GM19324 (cell line): Measurements from ENCODE around the gene SLC4A8.

Experiments
- ATAC-seq: cut with Tn5 transposase; IDR thresholded peaks from one replicate; pipeline ENCODE4 v1.9.1; 2021; ENCODE audit warnings: mild to moderate bottlenecking, moderate library complexity; ENCODE audit not compliant: unreplicated experiment, low FRiP score

Gene SLC4A8

DNA sequence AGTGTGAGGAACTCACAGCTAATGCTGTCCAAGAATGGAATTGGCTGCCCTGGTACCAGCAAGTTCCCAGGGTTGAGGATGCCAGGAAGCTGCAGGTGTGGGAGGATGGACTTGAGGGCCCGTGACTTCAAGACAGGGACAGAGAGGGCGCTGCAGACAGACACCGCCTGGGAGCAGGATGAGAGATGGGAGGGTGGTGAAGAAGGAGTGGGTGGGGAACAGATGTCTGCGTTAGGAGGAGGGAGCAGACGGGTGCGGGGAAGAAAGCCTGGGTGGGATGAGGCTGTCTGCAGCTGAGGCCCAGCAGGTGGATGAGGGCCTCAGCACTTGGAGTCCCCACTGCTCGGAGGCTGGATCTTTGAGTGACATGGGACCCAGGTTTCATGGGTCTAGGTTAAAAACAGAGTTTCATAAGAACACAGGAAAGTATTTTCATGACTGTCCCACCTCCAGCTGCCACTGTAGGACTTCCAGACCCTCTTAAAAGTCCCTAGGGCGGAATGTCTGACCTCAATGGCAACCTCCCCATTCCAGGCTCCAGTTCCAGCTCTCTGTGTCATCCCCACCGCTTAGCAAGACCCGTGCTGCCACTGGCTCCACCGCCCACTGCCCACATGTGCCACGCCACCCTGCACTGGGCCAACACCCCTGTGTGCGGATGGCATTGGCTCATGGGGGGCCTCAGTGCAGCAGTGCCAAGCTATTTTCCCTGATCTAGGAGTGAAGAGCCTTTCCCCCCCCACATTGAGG, 96.1 kb downstream of the SLC4A8 start:
- no peak for ATAC-seq

GRCh38 chr12:51521554-51522276, 97.1 kb downstream of the SLC4A8 start:
- ATAC-seq: no peak

DNA sequence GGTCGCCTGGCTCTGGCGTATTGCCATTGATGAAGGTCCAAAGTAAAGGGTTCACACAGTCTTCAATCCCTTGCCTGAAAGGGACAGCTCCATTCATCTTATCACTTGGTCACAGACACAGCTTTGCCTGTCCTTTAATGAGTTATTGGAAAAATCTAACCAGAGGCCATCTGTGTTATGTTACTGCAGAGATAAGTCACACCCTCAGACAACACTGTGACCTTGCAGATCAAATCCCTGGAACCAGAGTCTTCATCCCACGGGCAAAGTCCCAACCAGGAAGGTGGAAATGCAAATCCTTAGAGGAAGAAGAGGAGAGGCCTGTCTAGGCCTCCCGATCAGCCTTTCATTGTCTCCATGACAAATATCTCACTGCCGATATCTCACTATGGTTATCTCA, 98.1 kb downstream of the SLC4A8 start:
- no peak for ATAC-seq

GRCh38 chr12:51524386-51524901, 99.8 kb downstream of the SLC4A8 start:
- ATAC-seq: no peak

DNA sequence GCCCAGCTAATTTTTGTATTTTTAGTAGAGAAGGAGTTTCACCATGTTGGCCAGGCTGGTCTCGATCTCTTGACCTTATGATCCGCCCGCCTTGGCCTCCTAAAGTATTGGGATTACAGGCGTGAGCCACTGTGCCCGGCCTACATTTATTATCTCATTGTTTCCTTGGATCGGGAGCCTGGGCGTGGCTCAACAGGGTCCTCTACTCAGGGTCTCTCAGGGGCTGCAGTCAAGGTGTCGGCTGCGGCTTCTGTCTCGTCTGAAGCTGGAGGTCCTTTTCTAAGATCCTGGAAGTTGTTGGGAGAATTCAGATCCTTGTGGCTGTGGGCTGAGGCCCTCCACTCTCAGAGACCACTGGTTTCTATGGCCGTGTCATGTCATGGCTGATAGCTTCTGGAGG, 100.9 kb downstream of the SLC4A8 start:
- ATAC-seq: no peak

DNA sequence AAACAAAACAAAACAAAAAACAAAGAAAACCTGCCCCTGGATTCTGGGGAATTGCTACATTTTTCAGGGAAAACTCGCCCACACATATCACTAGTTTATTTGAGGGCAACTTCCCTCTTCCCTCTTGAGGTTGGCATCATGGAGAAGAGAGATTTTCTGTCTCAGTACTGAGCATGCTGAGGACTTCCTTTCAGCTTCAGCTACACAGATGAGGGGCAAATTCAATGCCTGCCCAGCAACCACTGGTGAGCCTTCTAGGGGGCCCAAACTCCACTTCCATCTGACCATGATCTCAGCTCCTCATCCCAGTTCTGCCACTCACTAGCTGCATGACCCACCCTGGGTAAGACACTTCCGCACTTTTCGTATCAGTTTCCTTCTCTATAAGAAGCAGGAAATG, 103.3 kb downstream of the SLC4A8 start:
- ATAC-seq: no peak

GRCh38 chr12:51528852-51529650, 104.4 kb downstream of the SLC4A8 start:
- no peak for ATAC-seq

DNA sequence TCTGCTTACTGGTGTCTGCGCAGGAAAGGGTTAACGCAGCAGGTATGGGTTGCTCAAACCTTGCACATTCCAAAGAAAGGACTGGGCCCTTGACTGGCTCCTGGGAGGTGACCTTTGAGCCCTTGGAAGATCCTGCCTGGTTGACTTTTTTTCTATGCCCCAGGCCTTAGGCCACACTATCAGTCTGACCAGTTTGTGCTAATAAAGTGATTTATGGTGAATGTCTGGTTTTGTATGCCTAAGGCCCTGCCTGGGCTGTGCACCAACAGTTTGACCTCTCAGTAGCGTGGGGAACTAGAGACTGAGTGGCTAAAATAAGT, 105.0 kb downstream of the SLC4A8 start:
- ATAC-seq: no peak

DNA sequence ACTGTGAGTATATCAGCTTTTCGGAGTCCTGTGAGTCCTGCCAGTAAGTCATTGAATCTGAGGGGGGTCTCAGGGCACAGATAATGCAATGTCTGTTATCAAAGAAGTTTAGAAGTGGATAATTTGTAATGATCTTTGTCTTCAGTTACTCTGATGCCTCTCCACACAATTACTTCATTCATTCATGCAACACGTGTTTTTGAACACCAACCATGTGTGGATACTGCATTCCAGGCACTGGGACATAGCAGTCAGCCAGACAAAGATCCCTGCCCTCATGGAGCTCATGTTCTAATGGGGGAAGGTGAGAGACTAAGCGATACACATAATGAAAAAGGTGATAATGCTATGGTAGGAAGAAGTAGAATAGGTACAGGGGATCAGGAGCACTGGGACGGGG, 105.6 kb downstream of the SLC4A8 start:
- ATAC-seq: no peak

DNA sequence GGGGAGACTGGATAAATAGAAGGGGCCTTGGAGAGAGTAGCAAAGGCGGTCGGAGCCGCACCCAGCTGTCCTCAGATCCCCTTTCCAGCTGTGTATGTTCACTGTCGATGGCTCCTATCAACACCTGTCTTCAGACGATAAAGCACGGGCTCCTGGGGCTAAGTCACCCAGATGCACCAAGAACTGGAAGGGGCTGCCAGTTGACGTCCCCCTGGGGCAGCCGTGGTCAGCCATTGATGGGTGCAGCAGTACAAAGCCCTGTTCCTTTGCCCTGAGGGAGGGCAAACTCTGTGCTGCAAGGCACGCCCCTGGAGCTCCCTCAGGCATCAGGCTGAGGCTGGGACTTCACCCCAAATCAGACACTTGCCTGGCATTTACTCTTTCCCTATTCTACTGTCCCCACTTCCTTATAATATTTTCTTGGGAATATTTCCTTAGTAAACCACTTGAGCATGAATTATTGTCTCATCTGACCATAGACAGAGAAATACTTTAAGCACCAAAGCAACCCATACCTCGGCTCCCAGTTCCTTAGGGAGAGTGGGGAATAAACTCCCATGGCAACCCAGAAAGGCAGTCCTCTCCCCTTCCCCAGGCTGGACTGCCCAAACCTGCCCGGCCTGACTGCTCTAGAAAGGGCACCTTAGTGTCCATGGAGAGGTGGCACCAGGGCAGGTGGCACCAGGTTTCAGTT, 106.8 kb downstream of the SLC4A8 start:
- no peak for ATAC-seq

- ATAC-seq: peak; percentile 56
Observed at GRCh38 chr12:51531978-51532497, 107.4 kb downstream of the SLC4A8 start.

DNA sequence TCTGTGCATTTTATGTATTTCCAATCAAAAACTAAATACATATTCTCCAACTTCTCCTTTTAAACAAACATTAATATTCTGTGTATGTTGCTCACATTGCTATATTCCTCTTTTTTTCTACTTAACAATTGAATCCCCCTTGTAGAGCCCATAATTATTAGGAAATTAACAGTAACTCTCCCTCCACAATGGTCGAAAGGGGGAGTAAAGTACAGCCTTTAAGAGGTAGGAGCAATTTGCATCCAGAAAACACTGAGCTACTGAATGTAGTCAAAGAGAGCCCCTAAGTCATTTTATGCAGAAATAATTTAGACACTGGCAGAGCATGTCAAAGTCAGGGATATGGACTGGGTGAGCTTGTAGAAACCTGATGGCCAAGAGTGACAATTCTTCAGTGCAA, 109.2 kb downstream of the SLC4A8 start:
- no peak for ATAC-seq

DNA sequence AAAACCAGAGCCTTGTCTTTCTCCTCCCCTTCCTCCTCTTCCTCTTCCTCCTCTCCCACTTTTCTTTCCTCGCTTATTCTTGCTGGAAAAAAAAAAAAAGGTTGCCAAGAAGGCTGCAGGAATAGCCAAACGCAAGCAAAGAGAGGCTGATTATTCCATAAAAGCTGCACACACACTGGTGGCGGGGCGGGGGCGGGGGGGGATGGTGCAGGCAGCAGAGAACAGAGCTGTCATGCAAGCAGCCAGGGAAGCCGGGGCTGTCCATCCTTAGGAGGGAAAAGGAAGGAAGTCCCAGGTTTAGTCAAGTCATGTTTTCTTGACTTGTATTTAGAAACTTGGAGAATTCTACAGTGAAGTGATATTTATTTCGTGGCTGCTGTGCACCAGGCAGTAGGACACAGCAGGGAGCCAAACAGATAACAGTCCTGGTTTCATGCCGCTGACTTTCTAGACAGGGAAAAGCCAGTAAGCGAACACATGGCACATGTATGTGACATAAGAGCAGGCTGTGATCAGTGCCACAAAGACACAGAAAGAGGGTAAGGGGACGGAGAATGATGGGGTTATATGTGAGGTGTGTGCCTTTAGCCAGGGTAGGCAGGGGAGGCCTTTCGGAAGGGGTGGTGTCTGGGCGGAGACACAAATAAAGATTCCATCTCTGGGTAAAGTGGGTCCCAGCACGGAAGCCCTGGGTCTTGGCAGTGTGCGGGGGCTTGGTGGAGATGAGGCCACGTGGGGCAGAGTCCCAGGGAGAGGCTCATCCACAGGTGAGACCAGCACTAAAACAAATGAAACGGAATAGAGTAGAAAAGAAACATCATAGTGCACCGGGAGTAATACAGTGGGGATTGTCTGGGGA, 109.8 kb downstream of the SLC4A8 start:
- no peak for ATAC-seq

DNA sequence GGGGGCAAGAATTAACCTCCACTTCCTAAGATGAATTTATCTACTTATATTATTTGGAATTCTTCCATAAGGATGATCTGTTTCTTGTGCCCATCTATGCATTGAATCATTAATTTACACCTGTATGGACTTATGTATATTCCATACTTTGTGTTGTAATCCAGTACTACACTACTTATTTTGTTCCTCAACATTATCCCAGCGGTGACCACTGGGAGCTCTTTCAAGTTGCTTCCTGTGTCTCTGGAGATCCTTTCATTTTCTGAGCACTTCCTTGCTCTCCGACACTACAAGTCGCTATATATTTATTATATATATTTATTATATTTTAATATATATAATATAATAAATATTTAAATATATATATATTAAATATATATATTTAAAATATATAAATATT, 111.5 kb downstream of the SLC4A8 start:
- no peak for ATAC-seq

- ATAC-seq: no peak
Observed at GRCh38 chr12:51538149-51538548, 113.5 kb downstream of the SLC4A8 start.

DNA sequence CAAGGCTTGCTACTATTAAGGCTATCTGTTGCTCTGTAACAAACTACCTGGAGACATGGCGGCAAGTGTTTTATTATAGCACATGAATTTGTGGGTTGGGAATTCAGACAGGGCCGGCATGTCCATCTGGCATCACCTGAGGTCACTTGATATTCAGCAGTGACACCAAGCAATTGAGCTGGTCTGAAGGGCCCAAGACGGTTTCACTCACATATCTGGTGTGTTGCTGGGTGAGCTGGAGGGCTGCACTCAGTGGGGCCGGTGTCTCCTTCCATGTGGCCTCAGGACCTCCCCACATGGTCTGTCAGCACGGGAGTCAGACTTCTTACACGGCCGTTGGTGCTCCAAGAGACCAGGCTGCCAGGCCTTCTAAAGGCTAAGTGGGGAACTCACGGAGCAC, 114.0 kb downstream of the SLC4A8 start:
- no peak for ATAC-seq

- no peak for ATAC-seq
Observed at GRCh38 chr12:51540996-51541395, 116.4 kb downstream of the SLC4A8 start.

- no peak for ATAC-seq
Observed at GRCh38 chr12:51546097-51546496, 121.5 kb downstream of the SLC4A8 start.

DNA sequence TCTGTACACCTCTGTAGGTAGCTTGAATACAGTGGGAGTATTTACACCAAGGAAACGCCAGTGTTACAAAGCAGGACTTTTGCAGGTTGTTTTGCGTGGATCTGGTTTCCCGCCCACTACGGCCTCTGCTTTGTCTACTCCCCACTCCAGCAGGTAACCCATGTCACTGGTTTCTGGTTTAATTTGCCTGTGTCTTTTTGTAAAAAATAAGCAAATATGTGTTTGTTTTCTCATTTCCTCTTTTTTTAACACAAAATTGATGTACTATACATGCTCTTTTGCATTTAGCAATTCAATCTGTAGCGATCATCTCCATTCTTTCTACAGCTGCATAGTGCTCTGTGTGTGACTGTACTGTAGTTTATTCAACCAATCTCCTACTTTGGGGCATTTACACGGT, 123.0 kb downstream of the SLC4A8 start:
- ATAC-seq: no peak

- ATAC-seq: no peak
Observed at GRCh38 chr12:51548241-51548640, 123.6 kb downstream of the SLC4A8 start.
